ENCODE measurements around the gene PPP1R3F.

Gene PPP1R3F, protein sequence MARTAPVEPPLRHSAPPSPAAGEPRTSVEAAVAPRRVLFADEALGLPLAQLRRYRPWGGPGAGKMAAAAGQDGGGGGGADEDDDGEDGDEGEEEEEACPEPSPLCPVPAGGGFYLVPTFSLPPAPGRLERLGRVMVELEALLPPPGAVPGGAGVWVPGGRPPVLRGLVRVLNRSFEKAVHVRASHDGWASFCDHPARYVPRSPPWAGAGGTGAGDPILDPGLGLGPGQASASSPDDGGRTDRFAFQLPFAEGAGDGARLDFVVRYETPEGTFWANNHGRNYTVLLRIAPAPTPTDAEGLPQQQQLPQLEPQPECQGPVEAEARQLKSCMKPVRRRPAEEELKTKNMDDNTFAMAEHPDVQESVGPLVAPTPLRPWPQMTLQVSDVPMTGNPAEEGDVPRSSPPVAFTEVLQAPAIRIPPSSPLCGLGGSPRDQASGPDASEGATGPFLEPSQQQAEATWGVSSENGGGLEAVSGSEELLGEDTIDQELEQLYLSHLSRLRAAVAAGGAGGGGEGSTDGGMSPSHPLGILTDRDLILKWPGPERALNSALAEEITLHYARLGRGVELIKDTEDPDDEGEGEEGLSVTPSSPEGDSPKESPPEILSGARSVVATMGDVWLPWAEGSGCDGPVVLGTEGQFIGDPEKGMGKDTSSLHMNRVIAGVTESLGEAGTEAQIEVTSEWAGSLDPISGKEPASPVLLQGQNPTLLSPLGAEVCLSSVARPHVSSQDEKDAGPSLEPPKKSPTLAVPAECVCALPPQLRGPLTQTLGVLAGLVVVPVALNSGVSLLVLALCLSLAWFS

DNA sequence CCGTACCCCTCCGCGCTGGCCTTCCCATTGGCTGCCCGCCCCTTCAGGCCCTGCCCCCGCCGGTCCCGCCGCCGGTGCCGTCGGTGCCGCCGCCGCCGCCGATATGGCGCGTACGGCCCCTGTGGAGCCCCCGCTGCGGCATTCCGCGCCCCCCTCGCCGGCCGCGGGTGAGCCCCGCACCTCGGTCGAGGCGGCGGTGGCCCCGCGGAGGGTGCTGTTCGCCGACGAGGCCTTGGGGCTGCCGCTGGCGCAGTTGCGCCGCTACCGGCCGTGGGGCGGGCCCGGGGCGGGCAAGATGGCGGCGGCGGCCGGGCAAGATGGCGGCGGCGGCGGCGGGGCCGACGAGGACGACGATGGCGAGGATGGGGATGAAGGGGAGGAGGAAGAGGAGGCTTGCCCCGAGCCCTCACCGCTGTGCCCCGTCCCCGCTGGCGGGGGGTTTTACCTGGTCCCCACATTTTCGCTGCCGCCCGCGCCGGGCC lies at the start of gene PPP1R3F:
Gene PPP1R3F (plus strand): TSS at position 27 of the 482 bp plus-strand sequence. CDS start 77 bp downstream, at position 104.
- DNase-seq = no peak

DNA sequence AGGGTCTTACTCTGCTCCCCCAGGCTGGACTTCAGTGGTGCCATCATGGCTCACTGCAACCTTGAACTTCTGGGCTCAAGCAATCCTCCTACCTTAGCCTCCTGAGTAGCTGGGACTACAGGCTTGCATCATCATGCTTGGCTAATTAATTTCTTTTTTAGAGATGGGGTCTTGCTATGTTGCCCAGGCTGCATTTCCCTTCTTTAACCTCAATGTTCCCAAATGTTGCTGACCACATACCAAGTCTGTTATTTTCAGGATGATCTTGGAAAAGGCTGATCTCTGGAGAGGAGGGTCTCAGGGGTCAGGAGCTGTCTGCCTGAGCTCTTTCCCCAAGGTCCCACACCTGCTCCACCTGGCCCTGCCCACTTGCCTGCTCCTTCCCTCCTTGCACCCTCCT lies 49.5 kb upstream of the PPP1R3F start:
- DNase-seq = no peak

DNA sequence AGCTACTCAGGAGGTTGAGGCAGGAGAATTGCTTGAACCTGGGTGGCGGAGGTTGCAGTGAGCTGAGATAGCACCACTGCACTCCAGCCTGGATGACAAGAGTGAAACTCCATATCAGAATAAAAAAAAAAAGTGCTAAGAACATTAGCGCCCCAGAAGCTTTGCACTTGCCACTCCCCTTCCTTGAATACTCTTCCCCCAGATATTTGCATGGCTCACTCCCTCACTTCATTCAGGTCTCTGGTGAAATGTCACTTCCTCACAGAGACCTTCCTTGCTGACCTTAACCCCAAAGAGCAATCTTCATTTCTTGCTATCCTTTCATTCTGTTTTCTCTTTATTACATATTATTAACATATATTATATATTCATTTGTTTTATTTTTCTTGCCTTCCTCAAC lies 47.7 kb upstream of the PPP1R3F start:
- no peak for DNase-seq

DNA sequence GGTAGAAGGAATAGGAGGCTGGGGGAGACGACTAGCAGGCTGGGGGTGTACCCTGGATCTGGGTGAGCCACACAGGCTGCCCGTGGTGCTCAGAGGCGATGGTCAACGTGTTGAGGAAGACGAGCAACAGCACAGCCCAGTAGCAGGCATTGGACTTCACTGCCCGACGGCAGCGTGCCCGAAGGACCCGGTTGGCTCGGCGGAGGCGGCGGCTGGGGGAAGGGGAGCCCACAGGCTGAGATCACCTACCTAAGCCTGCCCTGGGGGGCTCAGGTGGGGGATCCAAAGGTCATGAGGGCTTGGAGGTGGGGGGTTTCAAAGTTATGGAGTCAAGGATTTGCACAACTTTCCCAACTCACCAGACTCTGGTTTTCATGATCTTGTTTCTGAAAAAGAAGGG lies 43.7 kb upstream of the PPP1R3F start:
- no peak for DNase-seq

DNA sequence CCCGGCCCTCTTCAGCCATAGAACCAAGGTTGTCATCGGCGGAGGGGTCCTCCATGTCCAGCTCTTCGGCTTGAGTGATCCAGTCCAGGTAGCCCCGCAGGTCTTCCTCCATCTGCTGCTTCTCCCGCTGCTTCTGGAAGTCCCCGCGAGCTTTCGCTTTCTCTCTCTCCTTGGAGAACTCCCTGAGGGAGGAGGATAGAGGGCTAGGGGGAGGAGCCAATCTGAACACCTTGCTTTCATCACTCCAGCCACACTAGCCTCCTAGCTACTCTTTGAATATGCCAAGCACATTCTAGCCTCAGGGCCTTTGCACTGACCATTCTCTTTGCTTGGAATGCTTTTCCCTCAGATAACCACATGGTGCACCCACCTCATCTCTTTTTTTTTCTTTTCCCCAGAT lies 42.6 kb upstream of the PPP1R3F start:
- no peak for DNase-seq

DNA sequence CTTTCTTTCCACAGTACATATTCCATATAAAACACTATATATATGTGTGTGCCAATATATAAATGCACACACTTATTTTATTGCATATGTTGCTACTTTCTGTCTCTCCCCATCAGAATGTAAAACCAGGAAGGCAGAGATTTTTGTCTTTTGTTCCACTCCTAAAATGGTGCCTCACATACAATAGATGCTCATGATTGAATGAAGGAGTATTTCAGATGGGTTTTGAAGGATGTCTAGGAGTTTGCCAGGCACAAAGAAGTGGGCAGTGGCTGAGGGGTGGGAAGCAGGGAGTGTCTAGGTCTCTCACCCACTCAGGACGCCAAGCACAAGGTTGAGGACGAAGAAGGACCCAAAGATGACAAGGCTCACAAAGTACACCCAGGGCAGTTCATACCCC lies 41.9 kb upstream of the PPP1R3F start:
- no peak for DNase-seq

DNA sequence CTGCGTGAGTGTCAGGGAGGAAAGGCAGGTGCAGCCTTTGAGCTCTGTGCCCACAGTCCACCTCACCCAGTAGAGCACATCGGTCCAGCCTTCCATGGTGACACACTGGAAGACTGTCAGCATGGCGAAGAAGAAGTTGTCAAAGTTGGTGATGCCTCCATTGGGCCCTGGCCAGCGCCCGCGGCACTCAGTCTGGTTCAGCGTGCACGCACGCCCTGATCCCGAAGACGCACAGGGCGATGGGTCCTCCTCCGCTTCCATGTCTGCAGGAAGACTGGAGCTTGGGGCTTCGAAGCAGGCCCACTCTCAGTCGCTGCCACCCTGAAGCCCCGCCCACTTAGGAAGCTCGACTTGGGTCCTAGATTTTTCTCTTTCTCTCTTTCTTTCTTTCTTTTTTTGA lies 41.4 kb upstream of the PPP1R3F start:
- DNase-seq = no peak

DNA sequence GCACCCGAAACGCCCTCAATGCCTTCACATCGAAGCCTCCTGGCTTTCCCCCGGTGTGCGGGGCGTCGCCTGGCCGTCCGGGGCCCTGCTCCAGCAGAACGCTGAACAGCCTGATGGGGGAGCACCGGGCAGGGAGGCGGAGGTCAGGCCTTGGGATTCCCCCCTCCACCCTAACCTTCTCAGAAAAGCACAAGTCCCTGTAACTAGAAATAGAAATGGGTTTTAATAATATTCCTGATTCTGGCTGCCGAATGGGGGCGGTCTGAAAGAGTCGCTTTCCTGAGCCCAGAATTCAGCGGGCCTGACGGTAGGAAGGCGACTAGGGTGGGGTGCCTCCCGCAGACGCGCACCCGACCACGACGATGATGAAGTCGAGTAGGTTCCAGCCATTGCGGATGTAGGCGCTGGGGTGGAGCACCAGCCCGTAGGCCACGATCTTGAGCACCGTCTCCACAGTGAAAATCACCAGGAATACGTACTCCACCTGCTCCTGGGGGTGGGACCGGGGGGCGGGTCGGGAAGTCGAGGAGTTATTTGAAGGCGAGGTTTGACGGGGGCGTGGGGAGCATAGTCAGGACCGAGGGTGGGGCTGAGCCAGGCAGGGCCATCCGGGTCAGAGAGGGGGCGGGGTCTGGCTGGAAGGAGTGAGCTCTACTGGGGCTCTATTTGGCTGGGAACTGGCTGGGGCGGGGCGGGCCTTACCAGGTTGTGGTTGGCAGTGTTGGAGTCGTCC lies 38.9 kb upstream of the PPP1R3F start:
- DNase-seq = peak; percentile 28

DNA sequence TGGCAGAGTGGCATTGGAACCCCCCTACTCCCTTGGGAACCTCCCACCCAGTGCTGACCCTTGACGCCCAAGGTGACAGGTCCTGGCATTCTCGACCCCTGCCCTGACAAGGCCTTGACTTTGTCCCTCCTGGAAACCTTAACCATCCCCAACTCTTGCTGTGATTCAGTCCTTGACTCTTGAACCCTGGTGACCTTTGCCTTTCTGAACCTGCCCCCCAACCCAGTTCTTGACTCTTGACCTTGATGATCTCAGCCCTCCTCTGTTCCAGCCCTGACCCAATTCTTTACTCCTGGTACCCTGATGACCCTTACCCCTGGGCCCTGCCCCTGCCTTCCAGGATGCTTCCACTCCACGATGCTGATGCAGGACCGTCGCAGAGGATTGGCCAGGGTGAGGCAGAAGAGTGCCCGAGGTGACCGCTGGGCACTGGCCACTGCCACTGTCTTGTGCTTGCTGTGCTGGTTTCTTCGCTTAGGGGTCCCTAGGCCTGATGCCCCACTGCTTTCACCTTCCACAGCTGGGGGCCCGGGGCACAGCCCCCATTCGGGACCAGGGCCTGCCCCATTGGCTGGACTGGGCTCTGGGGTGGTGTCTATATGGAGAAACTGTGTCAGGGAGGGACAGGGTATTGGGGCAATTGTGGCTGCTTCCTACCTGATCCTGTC lies 38.1 kb upstream of the PPP1R3F start:
- no peak for DNase-seq

DNA sequence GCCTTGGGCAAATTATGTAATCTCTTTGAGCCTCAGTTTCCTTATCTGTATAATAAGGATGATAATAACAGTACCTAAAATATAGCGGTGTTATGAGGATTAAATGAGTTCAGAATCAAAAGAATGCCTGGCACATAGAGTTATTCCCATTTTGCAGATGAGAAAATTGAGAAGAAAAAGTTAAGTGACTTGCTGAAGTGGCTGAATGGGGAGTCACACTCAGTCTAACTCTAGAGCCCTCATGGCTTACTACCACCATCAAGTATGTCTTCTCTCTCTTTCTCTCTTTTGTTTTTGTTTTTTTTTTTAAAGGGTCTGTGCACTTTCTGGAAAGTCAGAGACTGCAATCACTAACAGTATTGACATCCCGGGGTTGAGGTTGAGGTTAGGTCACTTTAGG lies 37.1 kb upstream of the PPP1R3F start:
- no peak for DNase-seq

DNA sequence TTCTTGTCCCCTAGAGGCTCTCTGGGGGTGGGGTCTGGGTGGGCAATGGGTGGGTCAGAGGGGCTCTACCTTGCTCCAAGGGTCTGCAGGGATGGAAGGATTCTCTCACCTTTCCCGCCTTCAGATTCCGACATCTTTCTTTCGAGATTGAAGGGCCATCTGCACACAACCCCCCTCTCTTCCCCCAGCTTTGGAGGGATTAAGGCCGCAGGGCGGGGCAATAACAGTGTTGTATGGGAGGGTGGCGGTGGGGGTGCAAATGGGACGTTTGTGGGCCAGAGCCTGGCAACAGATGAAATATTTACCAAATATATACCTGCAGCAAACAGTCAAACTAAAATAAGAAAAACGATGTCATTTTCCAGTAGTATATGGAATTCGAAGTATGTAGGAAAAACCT lies 36.4 kb upstream of the PPP1R3F start, which contains the start of gene CACNA1F:
Gene CACNA1F (minus strand): TSS at position 165 of the 400 bp plus-strand sequence. CDS start 31 bp downstream, at position 134.
- DNase-seq = no peak

DNA sequence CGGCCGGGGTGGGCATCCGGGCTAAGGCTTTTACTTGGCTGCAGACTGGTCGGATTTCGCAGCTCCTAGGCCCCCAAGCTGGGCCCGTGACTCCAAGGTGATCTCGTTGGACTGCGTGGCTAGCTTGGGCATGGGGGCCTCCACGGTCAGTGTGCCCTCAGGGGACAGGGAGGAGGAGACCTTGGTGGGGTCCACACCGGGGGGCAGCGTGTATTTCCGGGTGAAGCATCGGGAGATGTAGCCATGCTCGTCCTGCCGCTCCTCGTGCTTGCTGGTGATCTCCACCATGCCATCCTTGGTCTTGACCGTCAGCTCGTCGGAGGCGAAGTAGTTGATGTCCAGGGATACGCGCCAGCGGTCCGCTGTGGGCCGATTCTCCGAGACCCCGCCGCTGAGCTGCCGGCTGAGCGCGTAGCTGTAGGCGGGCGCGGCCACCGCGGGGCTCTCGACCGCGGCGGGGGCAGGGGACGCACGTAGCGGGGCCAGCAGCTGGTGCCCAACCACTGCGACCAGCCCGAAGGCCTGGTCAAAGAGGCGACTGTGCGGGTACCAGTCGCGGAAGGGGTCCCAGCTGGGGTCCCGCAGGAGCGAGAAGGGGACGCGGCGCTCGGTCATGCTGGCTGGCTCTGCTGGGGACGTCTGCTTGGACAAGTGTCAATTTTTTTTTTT lies 35.6 kb upstream of the PPP1R3F start:
- no peak for DNase-seq

DNA sequence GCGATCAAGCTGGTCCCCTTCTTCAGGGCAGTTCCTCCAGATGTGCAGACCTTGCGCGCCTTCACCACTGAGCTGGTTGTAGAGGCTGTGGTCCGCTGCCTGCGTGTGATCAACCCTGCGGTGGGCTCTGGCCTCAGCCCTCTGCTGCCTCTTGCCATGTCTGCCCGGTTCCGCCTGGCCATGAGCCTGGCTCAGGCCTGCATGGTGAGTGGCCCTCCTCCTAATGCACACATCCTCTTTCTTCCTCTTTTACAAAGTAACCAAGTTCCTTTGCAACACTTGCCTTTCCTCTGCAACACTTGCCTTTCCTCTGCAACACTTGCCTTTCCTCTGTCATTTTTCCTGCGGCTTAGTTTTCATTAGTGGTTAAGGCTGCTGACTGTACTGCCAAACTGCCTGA lies 32.5 kb upstream of the PPP1R3F start:
- no peak for DNase-seq

DNA sequence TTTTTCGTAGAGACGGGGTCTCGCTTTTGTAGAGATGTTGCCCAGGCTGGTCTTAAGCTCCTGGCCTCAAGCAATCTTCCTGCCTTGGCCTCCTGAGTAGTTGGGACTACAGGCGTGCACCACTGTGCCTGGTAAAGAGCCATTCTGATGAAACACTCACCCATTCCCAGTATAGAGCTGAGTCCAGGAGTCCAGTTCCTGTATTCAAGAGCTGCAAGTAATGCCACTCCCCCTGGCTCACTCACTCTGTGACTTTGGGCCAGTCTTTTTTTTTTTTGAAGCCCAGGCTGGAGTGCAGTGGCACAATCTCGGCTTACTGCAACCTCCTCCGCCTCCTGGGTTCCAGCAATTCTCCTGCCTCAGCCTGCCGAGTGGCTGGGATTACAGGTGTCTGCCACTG lies 30.9 kb upstream of the PPP1R3F start:
- DNase-seq = no peak

DNA sequence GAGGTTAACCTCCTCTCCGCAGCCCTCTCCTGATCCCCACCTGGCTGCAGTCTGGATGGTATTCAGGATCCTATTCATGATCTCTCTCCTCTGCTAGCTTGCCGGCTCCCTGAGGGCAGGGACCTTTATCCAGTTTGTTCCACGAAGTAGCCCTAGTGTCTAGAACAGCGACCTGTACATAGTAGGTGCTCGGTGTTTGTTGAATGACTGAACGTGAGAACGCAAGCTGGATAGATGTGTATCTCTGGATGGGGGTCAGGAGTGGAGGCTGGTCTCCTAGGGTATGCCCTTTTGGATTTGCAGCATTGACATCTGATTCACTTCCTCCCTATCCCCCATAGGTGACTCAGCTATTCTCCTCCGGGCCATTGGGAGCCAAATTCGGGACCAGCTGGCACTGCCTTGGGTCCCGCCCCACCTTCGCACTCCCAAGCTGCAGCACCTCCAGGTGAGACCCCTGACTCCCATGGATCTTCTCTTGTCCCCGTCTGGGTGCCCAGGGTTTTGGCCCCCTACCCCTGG lies 27.0 kb upstream of the PPP1R3F start:
- DNase-seq = no peak

DNA sequence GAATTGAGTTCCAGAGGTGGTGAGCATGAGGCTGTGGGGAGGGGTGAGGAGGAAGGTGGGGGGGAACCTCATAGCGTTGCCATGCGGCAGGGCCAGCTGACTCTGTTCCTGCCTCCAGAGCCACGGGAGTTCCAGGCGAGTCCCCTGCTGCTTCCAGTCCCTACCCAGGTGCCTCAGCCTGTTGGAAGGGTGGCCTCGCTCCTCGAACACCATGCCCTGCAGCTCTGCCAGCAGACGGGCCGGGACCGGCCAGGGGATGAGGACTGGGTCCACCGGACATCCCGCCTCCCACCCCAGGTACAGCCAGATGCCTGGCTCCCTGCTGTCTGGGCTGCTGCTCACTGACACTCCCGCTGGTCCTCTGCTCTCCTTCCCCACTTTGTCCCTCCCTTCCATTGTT lies 26.4 kb upstream of the PPP1R3F start:
- no peak for DNase-seq

DNA sequence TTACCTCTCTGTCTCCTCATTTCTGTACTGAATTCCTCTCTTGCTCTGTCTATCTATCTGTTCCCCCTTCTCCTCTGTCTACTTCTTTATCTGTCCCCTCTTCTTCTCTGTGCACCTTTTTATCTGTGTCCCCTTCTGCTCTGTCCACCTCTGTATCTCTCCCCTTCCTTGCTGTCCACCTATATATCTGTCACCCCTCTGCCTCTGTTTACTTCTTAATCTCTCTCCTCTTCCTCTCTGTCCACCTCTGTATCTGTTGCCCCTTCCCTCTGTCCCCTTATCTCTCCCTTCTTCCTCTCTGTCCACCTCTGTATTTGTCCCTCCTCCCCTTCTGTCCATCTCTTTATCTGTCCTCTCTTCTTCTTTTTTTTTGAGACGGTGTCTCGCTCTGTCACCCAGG lies 25.4 kb upstream of the PPP1R3F start:
- no peak for DNase-seq

DNA sequence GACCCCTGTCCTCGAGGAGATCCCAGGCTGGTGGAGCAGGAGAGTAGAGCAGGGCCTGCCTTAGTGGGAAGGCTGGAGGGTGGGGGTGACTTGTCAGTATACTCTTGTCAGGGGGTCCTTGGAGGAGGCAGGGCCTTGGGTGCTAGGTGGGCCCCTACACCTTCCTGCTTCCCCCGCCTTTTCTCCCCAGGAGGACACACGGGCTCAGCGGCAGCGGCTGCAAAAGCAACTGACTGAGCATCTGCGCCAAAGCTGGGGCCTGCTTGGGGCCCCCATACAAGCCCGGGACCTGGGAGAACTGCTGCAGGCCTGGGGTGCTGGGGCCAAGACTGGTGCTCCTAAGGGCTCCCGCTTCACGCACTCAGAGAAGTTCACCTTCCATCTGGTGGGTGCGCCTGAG lies 23.1 kb upstream of the PPP1R3F start:
- no peak for DNase-seq

DNA sequence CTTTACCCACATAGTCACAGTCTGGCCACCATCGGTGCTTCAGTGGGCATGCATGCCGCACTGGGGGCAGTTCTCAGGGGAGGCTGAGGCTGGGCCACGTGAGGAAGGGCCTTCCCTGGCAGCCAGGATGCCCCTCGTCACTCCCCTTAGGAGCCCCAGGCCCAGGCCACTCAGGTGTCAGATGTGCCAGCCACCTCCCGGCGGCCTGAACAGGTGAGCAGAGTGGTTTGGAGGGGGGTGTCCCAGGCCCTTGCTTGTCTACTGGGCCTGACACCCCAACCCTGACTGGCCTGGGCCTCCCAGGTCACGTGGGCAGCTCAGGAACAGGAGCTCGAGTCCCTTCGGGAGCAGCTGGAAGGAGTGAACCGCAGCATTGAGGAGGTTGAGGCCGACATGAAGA lies 22.2 kb upstream of the PPP1R3F start:
- DNase-seq = no peak

DNA sequence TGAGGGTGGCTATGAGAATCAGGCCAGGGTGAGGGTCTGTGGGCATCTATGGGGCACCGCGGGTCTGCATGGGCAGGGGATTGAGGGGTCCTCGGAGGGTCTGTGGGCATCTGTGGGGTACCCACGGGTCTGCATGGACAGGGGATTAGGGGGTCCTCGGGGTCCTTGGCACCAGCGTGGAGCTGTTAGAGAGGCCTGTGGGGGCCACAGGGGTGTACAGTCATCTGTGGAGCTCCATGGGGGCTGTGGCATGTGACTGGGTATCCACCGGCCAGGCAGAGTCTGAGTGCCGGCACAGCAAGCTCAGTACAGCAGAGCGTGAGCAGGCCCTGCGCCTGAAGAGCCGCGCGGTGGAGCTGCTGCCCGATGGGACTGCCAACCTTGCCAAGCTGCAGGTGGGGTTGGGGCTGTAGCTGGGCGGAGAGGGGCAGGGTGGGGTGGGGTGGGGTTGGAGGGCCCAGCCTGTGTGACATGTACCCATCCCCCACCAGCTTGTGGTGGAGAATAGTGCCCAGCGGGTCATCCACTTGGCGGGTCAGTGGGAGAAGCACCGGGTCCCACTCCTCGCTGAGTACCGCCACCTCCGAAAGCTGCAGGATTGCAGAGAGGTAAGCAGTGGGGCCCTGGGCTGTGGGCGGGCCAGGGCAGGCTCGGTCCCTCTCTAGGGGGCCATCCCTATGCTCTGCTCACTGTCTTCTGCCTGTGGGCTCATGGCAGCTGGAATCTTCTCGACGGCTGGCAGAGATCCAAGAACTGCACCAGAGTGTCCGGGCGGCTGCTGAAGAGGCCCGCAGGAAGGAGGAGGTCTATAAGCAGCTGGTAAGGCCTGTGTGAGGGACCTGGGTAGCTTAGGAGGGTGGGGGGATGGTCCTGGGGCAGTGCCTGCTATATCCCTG lies 21.4 kb upstream of the PPP1R3F start:
- peak; percentile 40 for DNase-seq

DNA sequence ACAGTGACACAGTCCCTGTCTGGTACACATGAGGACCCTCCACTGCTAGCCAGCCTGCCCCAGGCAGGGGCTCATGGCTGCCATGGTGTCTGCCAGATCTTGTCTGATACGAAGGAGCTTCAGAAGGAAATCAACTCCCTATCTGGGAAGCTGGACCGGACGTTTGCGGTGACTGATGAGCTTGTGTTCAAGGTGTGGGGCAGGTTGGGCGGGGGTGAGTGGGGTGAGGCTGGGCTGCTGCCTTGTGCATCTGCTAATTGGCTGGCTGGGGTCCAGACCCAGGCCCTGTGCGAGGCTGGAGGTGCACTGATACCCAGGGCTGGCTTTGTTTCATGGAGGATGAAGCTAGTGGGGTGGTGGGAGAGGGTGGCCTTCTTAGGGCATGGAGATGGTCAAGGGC lies 20.5 kb upstream of the PPP1R3F start:
- no peak for DNase-seq

Data from NCI-H2171 (cell line).